H1 (cell line): ENCODE measurements around the gene DDOST. TPM values are rescaled to one million over a fixed set of nuclear protein-coding genes. Genes with fewer than 3 reads are reported as not detected.

Experiments
- CTCF ChIA-PET: fragments of 300-600 bp; sonication (Branson Sonifier 250); formaldehyde crosslinking; loops from one replicate; lab custom pipeline; 2021; ENCODE audit not compliant: partially characterized antibody; lab: Charles Lee
- POLR2A ChIA-PET: fragments of 300-600 bp; sonication (Branson Sonifier 250); formaldehyde crosslinking; loops from one replicate; lab custom pipeline; 2021; ENCODE audit warnings: inconsistent platforms; ENCODE audit not compliant: partially characterized antibody; lab: Charles Lee
- DNase-seq, 2 experiments: peaks; one replicate each; pipeline versions ENCODE4 v3.0.0 to v3.0.0-alpha.2; 2010 to 2022; ENCODE audit warnings: low spot score in 2 of 2, low read depth in 1 of 2, mixed read lengths in 1 of 2
- FAIRE-seq: peaks from 2 replicates; lab custom pipeline; 2011; peaks lifted over from hg19 to GRCh38; lab: Jason Lieb, UNC
- H2AFZ ChIP-seq: 2 replicates; pipeline ENCODE4 v1.8.1; 2012; ENCODE audit warnings: low read length, inconsistent platforms
- H2AK5ac ChIP-seq: 2 replicates; pipeline ENCODE4 v1.6.1; 2013; ENCODE audit warnings: low read depth, low read length
- H2BK120ac ChIP-seq: replicated peaks from 2 replicates; pipeline ENCODE3; 2013; ENCODE audit warnings: low read depth, low read length, inconsistent platforms
- H2BK12ac ChIP-seq: 2 replicates; pipeline ENCODE4 v1.6.1; 2013; ENCODE audit warnings: low read depth, low read length
- H2BK15ac ChIP-seq: 2 replicates; pipeline ENCODE4 v1.6.1; 2013; ENCODE audit warnings: low read length
- H2BK20ac ChIP-seq: 2 replicates; pipeline ENCODE4 v1.6.1; 2013; ENCODE audit warnings: low read length
- H2BK5ac ChIP-seq: 2 replicates; pipeline ENCODE4 v1.6.1; 2013; ENCODE audit warnings: low read depth, low read length
- H3K14ac ChIP-seq: 2 replicates; pipeline ENCODE4 v1.6.1; 2013; ENCODE audit warnings: inconsistent platforms; ENCODE audit not compliant: insufficient read length
- H3K18ac ChIP-seq: 2 replicates; pipeline ENCODE4 v1.6.1; 2013; ENCODE audit warnings: low read length; ENCODE audit errors: extremely low read depth
- H3K23ac ChIP-seq: 2 replicates; pipeline ENCODE4 v1.6.1; 2013; ENCODE audit warnings: inconsistent platforms; ENCODE audit not compliant: insufficient read length
- H3K23me2 ChIP-seq: 2 replicates; pipeline ENCODE4 v1.6.1; 2013; ENCODE audit warnings: low read depth, low read length
- H3K27ac ChIP-seq: 2 replicates; pipeline ENCODE4 v1.6.1; 2011; ENCODE audit warnings: low read depth, low read length, inconsistent platforms
- H3K27me3 ChIP-seq, 4 experiments: replicated peaks in 1 of 4; 1 replicate in 1 of 4; 2 replicates in 3 of 4; pipeline versions ENCODE4 v1.6.1 to v1.8.1; 2011 to 2013; ENCODE audit warnings: low read length in 3 of 4, mild to moderate bottlenecking in 3 of 4, inconsistent platforms in 2 of 4, mixed read lengths in 2 of 4, moderate library complexity in 1 of 4; ENCODE audit not compliant: control insufficient read depth in 3 of 4, insufficient read depth in 3 of 4; ENCODE audit errors: extremely low read depth in 1 of 4
- H3K36me3 ChIP-seq, 4 experiments: 2 replicates each; pipeline versions ENCODE4 v1.6.1 to v1.8.1; 2011 to 2013; ENCODE audit warnings: mild to moderate bottlenecking in 4 of 4, low read length in 3 of 4, moderate library complexity in 2 of 4, control low read depth in 1 of 4, inconsistent platforms in 1 of 4; ENCODE audit not compliant: insufficient read depth in 4 of 4, control insufficient read depth in 2 of 4
- H3K4ac ChIP-seq: replicated peaks from 2 replicates; pipeline ENCODE3; 2013; ENCODE audit warnings: low read length, low read depth, mixed read lengths, inconsistent platforms; ENCODE audit not compliant: insufficient read length
- H3K4me1 ChIP-seq, 4 experiments: replicated peaks in 1 of 4; 1 replicate in 1 of 4; 2 replicates in 3 of 4; pipeline versions ENCODE4 v1.6.1 to v1.8.1; 2011 to 2013; ENCODE audit warnings: low read length in 3 of 4, inconsistent platforms in 2 of 4, mixed read lengths in 1 of 4; ENCODE audit not compliant: insufficient read depth in 4 of 4, control insufficient read depth in 3 of 4
- H3K4me2 ChIP-seq, 2 experiments: 2 replicates each; pipeline versions ENCODE4 v1.6.1 to v1.8.1; 2011 to 2013; ENCODE audit warnings: low read depth in 2 of 2, low read length in 2 of 2, control low read depth in 1 of 2, inconsistent platforms in 1 of 2, mild to moderate bottlenecking in 1 of 2; ENCODE audit not compliant: insufficient read depth in 1 of 2
- H3K4me3 ChIP-seq, 4 experiments: fragments of 200-600, 300-600 bp in 1 of 4; sonication (generic), shearing (Covaris generic), sonication (Bioruptor Twin) in 1 of 4; 2 replicates each; pipeline versions ENCODE4 v1.5.1 to v1.8.1; 2011 to 2016; ENCODE audit warnings: low read length in 4 of 4, low read depth in 3 of 4, control low read depth in 2 of 4, inconsistent platforms in 2 of 4, mild to moderate bottlenecking in 2 of 4, mixed read lengths in 1 of 4, moderate library complexity in 1 of 4; ENCODE audit not compliant: insufficient read depth in 2 of 4; ENCODE audit errors: extremely low read depth in 1 of 4
- H3K56ac ChIP-seq: replicated peaks from 2 replicates; pipeline ENCODE3; 2013; ENCODE audit warnings: low read depth, mild to moderate bottlenecking, mixed read lengths, low read length, inconsistent platforms; ENCODE audit not compliant: insufficient read length
- H3K79me1 ChIP-seq: 2 replicates; pipeline ENCODE4 v1.6.1; 2013; ENCODE audit warnings: low read depth, low read length, control low read depth
- H3K79me2 ChIP-seq, 2 experiments: 2 replicates each; pipeline versions ENCODE4 v1.6.1 to v1.8.1; 2012 to 2013; ENCODE audit warnings: low read length in 2 of 2, mild to moderate bottlenecking in 2 of 2, inconsistent platforms in 1 of 2; ENCODE audit not compliant: insufficient read depth in 2 of 2, control insufficient read depth in 1 of 2
- H3K9ac ChIP-seq, 4 experiments: replicated peaks in 1 of 4; 1 replicate in 1 of 4; 2 replicates in 3 of 4; pipeline versions ENCODE4 v1.6.1 to v1.8.1; 2011 to 2013; ENCODE audit warnings: low read depth in 3 of 4, low read length in 3 of 4, control low read depth in 2 of 4, mild to moderate bottlenecking in 2 of 4, moderate library complexity in 2 of 4, inconsistent platforms in 1 of 4; ENCODE audit errors: extremely low read depth in 1 of 4
- H3K9me3 ChIP-seq, 2 experiments: 2 replicates each; pipeline versions ENCODE4 v1.6.1 to v1.8.1; 2012 to 2013; ENCODE audit warnings: mild to moderate bottlenecking in 2 of 2, moderate library complexity in 2 of 2, control low read depth in 1 of 2, inconsistent platforms in 1 of 2, low read depth in 1 of 2, low read length in 1 of 2, mixed read lengths in 1 of 2; ENCODE audit not compliant: insufficient read depth in 2 of 2
- H4K20me1 ChIP-seq, 2 experiments: replicated peaks in 1 of 2; 2 replicates each; pipeline versions ENCODE3 to v1.8.1; 2011 to 2013; ENCODE audit warnings: inconsistent platforms in 2 of 2, low read length in 2 of 2, mild to moderate bottlenecking in 1 of 2; ENCODE audit not compliant: insufficient read depth in 2 of 2, control insufficient read depth in 1 of 2
- H4K5ac ChIP-seq: 2 replicates; pipeline ENCODE4 v1.6.1; 2013; ENCODE audit warnings: low read length, low read depth, mixed read lengths, inconsistent platforms; ENCODE audit not compliant: insufficient read length
- H4K8ac ChIP-seq: 2 replicates; pipeline ENCODE4 v1.8.0; 2013; ENCODE audit warnings: mild to moderate bottlenecking, moderate library complexity, low read length, inconsistent platforms; ENCODE audit not compliant: insufficient read depth; ENCODE audit errors: extremely low read depth
- H4K91ac ChIP-seq: replicated peaks from 2 replicates; pipeline ENCODE3; 2013; ENCODE audit warnings: low read length, mixed read lengths, inconsistent platforms; ENCODE audit not compliant: insufficient read length
- BCL11A ChIP-seq, 2 experiments: IDR thresholded peaks; one replicate each; pipeline ENCODE4 v1.6.1; 2011; ENCODE audit warnings: low read depth in 2 of 2, low read length in 2 of 2, mild to moderate bottlenecking in 2 of 2
- CHD2 ChIP-seq: IDR thresholded peaks from 2 replicates; pipeline ENCODE4 v1.6.1; 2012; ENCODE audit warnings: low read length, improper control_type of control experiment
- CTBP2 ChIP-seq: IDR thresholded peaks from 2 replicates; pipeline ENCODE4 v1.7.0; 2011; ENCODE audit warnings: borderline replicate concordance, mild to moderate bottlenecking, moderate library complexity, mixed read lengths, low read length; ENCODE audit not compliant: insufficient read depth, insufficient read length
- CTCF ChIP-seq, 3 experiments: IDR thresholded peaks; 1 replicate in 2 of 3; 2 replicates in 1 of 3; pipeline versions ENCODE4 v1.5.1 to v1.6.1; 2011; ENCODE audit warnings: low read length in 3 of 3, mild to moderate bottlenecking in 3 of 3, inconsistent platforms in 2 of 3, low read depth in 1 of 3, moderate library complexity in 1 of 3; ENCODE audit not compliant: insufficient read depth in 1 of 3; ENCODE audit errors: control extremely low read depth in 1 of 3
- EZH2 ChIP-seq: fragments of 200-600 bp; sonication (generic); IDR thresholded peaks from 2 replicates; pipeline ENCODE4 v1.7.1; 2012; ENCODE audit warnings: low read depth, mild to moderate bottlenecking, moderate library complexity, low read length, inconsistent platforms; ENCODE audit not compliant: severe bottlenecking
- GTF2F1 ChIP-seq: IDR thresholded peaks from 2 replicates; pipeline ENCODE4 v1.6.1; 2012; ENCODE audit warnings: low read depth, low read length, improper control_type of control experiment, borderline replicate concordance
- POU5F1 ChIP-seq: IDR thresholded peaks from 2 replicates; pipeline ENCODE4 v1.6.1; 2011; ENCODE audit warnings: low read depth, mild to moderate bottlenecking, low read length, moderate library complexity
- RFX5 ChIP-seq: IDR thresholded peaks from 2 replicates; pipeline ENCODE4 v1.6.1; 2011; ENCODE audit warnings: low read depth, low read length, improper control_type of control experiment, borderline replicate concordance
- RXRA ChIP-seq: IDR thresholded peaks from 2 replicates; pipeline ENCODE4 v1.6.1; 2011; ENCODE audit warnings: low read depth, mild to moderate bottlenecking, low read length, moderate library complexity; ENCODE audit not compliant: insufficient read depth
- TBP ChIP-seq: IDR thresholded peaks from 2 replicates; pipeline ENCODE4 v1.6.1; 2011; ENCODE audit warnings: low read depth, low read length, improper control_type of control experiment
- ZNF274 ChIP-seq: IDR thresholded peaks from 2 replicates; pipeline ENCODE4 v1.7.0; 2012; ENCODE audit warnings: low read length, borderline replicate concordance; ENCODE audit errors: extremely low read depth
- WGBS, 2 experiments: shearing (Covaris generic) in 1 of 2; methylation state at CpG; one replicate each; pipeline versions ENCODE4 v1.1.6 to v1.1.7; 2013 to 2015; ENCODE audit warnings: low lambda C conversion rate in 2 of 2, mixed read lengths in 2 of 2, inconsistent platforms in 1 of 2, low coverage in 1 of 2, missing lambda C conversion rate in 1 of 2; ENCODE audit not compliant: insufficient replicate concordance in 2 of 2, insufficient coverage in 1 of 2, insufficient read length in 1 of 2; ENCODE audit errors: extremely low coverage in 1 of 2, missing lambda C conversion rate in 1 of 2; 5-methylcytosine and 5-hydroxymethylcytosine counted together
- polyA plus RNA-seq, 7 experiments: library from polyadenylated mRNA; depleted of rRNA in 3 of 7; stranded (reverse) in 5 of 7; unstranded in 2 of 7; fragments of >200 nt in 5 of 7; fragments of 200-250 nt in 2 of 7; gene quantifications; 1 replicate in 5 of 7; 2 replicates in 1 of 7; 4 replicates in 1 of 7; pipeline versions ENCODE4 v1.2.1 to v1.2.3, GENCODE V29; 2011 to 2013; ENCODE audit warnings: missing spikeins in 2 of 7, mixed read lengths in 2 of 7
- total RNA-seq: library from RNA; stranded (reverse); fragmentation: NEBNext Ultra II Directional; extraction: Animal tissue kit (Norgen Biotek cat#: 25700); gene quantifications from 2 replicates; pipeline ENCODE4 v1.2.1, GENCODE V29; 2021

Gene DDOST
- total and polyA plus RNA-seq, 2 of the 8 experiments (the other 6 are each of a cell fraction or from before 2014, with no cell fraction given), result 253 to 336 TPM

DNA sequence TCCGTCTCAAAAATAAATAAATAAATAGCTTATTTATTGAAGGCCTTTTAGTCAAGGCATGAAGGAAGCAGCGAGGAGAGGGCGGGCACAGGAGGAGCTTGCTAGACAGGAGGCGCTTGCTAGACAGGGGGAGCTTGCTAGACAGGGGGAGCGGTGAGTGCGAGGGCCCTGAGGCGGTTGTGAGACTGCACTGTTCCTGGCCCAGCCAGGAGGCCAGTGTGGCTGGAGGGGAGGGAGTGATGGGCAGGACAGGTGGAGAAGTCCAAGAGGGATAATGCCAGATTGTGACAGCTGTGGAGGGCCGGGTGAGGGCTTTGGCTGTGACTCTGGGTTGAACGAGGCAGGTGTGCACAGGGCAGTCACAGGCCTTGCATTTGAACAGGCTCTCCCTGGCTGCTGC lies 38.4 kb upstream of the DDOST start:
- H4K8ac ChIP-seq, result no peak overlapping the region
- H3K9me3 ChIP-seq, result no peaks in the 10 kb centered on the region
- H3K4me3 ChIP-seq, result no peak overlapping the region
- no peaks in the 10 kb centered on the region; a peak in 1 of 7 replicates for H3K27me3 ChIP-seq
- no peak overlapping the region for H2BK5ac ChIP-seq
- CTCF ChIA-PET, result interaction anchor here (0.6 to 5.1 kb wide), 5 partner anchors 8 to 206 kb away, joined by 3 to 82 read pairs (median 4); partner anchors contain the start of gene KIF17
- H2BK20ac ChIP-seq, result no peak overlapping the region
- no peak overlapping the region for H4K91ac ChIP-seq
- H3K4me1 ChIP-seq, result peaks cover 0 to 6% (median 4%) of the 10 kb centered on the region in 4 experiments; a peak in 3 of 7 replicates
- peaks cover 2 to 12% of the 10 kb centered on the region in 2 experiments for H4K20me1 ChIP-seq
- no peak overlapping the region for H3K18ac ChIP-seq
- H3K23me2 ChIP-seq, result peaks cover 12% of the 10 kb centered on the region; the same call in 1 of the 2 replicates
- H2AFZ ChIP-seq, result no peak overlapping the region
- H3K79me1 ChIP-seq, result no peaks in the 10 kb centered on the region
- no peak overlapping the region for H3K27ac ChIP-seq
- no peak overlapping the region for H2AK5ac ChIP-seq
- POLR2A ChIA-PET, result interaction anchor here (1.2 kb wide), 1 partner anchor 17 kb away, joined by 3 read pairs; no protein-coding TSS in a partner anchor
- 80% methylated on average over 9 of the region's 9 CpGs; no CpG with 5 or more reads in 1 of the 2 experiments for WGBS, 2 experiments
- H3K9ac ChIP-seq, result no peak overlapping the region
- no peaks in the 10 kb centered on the region for H3K79me2 ChIP-seq
- no peak for FAIRE-seq
- H3K4me2 ChIP-seq, result no peak overlapping the region
- H3K56ac ChIP-seq, result no peak overlapping the region
- no peak overlapping the region for H3K4ac ChIP-seq
- DNase-seq, result no peak
- no peak overlapping the region for H3K23ac ChIP-seq
- no peak overlapping the region for H2BK12ac ChIP-seq
- H4K5ac ChIP-seq, result no peak overlapping the region
- no peaks in the 10 kb centered on the region; a peak in 1 of 8 replicates for H3K36me3 ChIP-seq
- no peak overlapping the region for H3K14ac ChIP-seq
- no peak overlapping the region for H2BK120ac ChIP-seq
- H2BK15ac ChIP-seq, result no peak overlapping the region
- TF ChIP-seq EZH2 (no peak), GTF2F1 (no peak), RXRA (no peak), CTBP2 (no peak), BCL11A (IDR thresholded peaks at IDR 0.05; ENCODE audit: low read depth in 2 of 2, low read length in 2 of 2) (no peak), ZNF274 (no peak), TBP (no peak), CTCF (IDR thresholded peaks at IDR 0.05; ENCODE audit: control extremely low read depth in 1 of 3, insufficient read depth in 1 of 3, low read depth in 1 of 3, low read length in 3 of 3) (no peak), POU5F1 (no peak), CHD2 (no peak), RFX5 (no peak)
